Posterior vena cava (tissue), 2 donors: ENCODE results near the gene ARMC3. TPM values are rescaled to one million over a fixed set of nuclear protein-coding genes. Genes with fewer than 3 reads are reported as not detected.
"Not testable (repeated sequence)": the region's sequence is repeated elsewhere in the genome, so short reads cannot be mapped to it uniquely, and the experiment has no call there.

Source experiments
- DNase-seq: peaks from one replicate; pipeline ENCODE4 v3.0.0-alpha.2; 2020; ENCODE audit warnings: low spot score
- intact Hi-C, 2 donors: fragments of 100-400 bp; cut with DNase I; formaldehyde crosslinking; loops; one replicate each; pipeline versions ENCODE4 v1.14.1 to v1.14.2; 2022 to 2023
- total RNA-seq, 2 donors: library from RNA; stranded (reverse); fragmentation: NEBNext Ultra II Directional; extraction: Animal tissue kit (Norgen Biotek cat#: 25700); gene quantifications; one replicate each; pipeline ENCODE4 v1.2.1, GENCODE V29; 2021
- donor health status: DM: yes; HTN: yes; CAD: no.
- donor health status: DM: yes; HTN: yes; CAD: no.

ARMC3 gene
- total RNA-seq, 2 donors from 2014 or later: not detected

DNA sequence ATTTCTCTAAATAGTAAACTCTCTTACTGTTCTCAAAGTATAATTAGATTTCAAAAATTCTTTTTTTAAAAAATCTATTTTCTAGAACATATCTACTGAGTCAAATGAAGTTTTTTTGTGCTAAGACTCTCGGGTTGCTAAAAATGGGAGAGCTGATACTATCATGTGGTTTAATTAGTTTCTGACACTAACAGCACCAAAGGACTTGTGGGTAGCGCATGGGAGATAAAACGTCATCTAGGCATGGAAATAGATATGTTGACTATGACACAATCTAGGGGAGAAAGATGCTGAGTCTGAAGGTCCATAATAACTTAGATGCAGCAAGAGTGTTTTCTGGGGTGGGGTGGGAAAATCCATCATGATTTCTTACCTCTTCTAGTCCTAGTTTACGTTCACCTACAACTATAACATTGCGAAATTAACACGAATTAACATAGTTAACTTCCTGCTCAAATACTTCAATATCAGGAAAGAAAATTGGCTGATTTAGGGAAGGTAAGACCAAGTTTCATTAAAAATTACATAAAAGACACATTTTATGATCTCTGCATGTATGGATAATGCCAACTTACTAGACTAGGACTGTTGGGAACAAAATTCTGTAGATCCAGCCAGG, 14.3 kb upstream of the ARMC3 start:
- intact Hi-C loops: no loop called here
- DNase-seq: no peak

DNA sequence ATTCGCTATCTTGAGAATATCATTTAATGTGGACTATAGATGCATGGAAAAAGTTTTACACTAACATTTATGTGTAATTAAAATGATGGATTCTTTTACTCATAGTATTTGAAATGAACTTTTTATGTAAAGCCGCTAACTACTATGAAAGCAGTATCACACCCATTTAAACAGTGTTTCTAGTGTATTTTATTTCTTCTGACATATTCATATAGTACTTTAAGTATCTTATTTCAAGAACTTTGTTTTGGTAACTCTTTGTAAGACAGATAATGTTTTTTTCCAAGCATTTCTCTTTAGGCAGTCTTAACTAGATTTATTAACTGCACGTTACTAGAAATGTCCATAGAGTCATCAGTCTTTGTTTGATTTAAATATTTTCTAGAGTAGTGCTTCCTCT, 12.5 kb upstream of the ARMC3 start:
- intact Hi-C loops: no loop called here
- DNase-seq: no peak

DNA sequence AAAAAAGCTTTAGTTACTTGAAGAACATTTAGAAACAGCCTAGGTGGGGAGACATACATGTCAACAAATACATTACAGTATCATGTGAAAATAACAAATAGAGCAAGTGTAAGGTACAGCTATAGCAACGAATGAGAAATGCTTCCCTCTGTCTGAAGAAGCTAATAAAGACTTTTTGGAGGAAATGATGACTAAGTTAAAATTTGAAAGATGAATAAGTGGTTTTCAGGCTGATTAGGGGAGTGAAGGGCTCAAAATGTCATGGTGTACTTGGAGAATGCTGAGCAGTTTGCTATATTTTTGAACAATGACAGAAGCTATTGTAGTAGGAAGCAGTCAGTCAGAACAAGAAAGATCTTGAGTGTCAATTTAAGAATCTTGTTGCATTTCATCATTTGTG, 2.8 kb upstream of the ARMC3 start:
- DNase-seq: no peak
- intact Hi-C loops: no loop called here

DNA sequence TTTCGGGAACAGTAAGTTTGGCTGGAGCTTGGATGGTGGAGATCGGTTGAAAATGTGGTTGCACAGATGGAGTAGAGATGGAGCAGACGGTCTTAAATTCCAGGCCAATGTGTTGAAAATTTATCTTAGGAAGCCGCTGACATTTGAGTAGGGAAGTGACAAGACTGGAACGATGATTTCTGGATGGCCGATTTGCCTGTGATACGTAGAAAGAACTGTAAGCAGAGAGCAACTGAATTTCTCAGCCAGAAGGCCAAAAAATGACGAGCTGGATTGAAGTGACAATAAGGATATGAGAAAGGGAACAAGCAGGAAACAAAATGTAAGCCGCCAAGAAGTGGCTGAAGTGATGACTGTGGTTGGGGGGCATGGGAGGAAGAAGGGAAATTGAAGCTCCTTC, 687 bp upstream of the ARMC3 start:
- no peak for DNase-seq
- intact Hi-C loops: no loop called here

GRCh38 chr10:22929053-22929452, 1.2 kb downstream of the ARMC3 start:
- intact Hi-C loops, DNase-seq: not testable (repeated sequence)

GRCh38 chr10:22931948-22932347, 4.1 kb downstream of the ARMC3 start:
- no peak for DNase-seq
- intact Hi-C loops: no loop called here

DNA sequence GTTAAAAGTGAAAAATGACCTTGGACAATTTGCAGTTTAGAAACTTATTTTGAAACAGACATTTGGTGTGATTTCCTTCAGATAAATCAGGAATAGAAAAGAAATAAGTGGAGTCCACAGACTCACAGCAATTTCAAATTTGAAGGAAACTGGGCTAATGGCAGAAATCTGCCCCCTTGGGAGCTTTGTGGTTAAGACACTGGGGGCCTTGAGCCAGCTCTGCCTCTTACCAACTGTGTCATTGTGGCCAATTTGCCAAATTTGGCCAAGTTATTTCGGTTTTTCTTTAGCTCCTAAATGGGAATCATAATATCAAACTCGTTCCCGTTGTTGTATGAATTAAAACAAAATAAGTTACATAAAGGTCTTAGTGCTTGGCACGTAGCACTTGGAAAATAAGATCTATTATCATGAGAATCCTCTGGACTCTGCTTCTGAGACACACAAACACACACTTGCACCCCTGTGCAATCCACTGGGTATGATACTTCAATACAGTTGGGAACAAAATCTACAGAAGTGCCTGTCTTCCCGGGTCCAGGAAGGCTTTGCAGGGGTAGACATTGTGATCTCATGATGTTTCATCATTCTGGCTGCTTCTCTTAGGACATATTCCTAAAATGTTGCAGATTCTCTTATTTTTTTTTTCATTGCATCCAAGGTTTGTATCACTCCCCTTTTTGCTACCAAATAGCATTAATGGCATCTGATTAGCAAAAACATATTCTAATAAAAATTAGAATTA, 4.9 kb downstream of the ARMC3 start:
- intact Hi-C loops: no loop called here
- peak; percentile 72 for DNase-seq

- intact Hi-C loops: no loop called here
These were observed 6.9 kb downstream of the ARMC3 start for GRCh38 chr10:22934726-22935125.

DNA sequence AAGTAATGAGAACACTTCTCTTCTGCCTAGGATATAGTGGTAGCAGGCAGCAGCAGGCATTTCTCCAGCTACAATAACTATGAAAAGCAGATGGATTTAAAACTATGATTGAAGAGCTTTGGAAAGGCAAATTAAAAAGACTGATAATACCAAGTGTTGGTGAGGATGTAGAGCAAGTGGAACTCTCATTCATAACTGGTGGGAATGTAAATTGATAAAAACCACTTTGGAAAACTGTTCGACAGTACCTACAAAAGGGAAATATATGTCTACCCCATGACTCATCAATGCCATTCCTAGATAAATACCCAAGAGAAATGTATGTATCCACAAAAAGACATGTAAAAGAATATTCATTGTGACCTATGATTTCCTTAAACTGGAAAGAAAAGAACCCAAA, 14.6 kb downstream of the ARMC3 start:
- intact Hi-C loops: no loop called here
- DNase-seq: no peak

More at GRCh38 chr10:22934726-22935125, 6.9 kb downstream of the ARMC3 start:
- no peak for DNase-seq

GRCh38 chr10:22945934-22946673, 18.3 kb downstream of the ARMC3 start:
- intact Hi-C loops: no loop called here
- no peak for DNase-seq

DNA sequence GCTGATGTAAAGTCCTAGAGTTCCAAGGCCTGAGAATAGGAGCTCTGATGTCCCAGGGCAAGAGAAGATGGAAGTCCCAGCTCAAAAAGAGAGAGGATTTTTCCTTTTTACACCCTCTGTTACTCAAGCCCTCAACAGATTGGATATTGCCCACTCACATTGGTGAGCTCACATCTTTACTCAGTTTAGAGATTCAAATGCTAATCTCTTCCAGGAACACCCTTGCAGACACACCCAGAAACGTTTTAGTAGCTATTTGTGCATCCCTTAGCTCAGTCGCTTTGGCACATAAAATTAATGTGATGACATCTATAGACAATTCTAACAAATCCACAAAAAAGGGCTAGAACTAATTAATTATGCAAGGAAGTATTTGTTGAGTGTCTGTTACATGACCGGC, 27.1 kb downstream of the ARMC3 start:
- intact Hi-C loops: no loop called here
- no peak for DNase-seq

- intact Hi-C loops: no loop called here
- no peak for DNase-seq
These were observed 30.5 kb downstream of the ARMC3 start for GRCh38 chr10:22958338-22958737.

- no peak for DNase-seq
- intact Hi-C loops: no loop called here
These were observed 31.4 kb downstream of the ARMC3 start for GRCh38 chr10:22959292-22959691.

GRCh38 chr10:22959950-22960349, 32.1 kb downstream of the ARMC3 start:
- intact Hi-C loops: no loop called here
- no peak for DNase-seq

DNA sequence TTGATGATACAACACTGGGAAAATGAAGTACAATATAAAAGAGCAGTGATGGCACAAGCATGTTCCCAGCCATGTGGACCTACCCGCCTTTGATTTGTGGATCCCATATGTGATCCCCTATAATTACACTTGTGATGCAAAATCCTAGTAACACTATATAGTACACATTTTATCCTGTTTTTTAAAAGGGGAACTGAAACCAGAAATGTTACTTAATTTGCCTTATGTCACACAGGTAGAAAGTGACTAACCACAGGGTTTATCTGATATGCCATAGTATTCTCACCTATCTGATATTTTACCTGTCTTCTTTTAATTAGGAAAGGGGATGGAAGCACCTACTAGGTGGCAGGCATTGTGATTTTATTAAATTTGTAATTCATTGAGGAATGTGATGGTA, 35.0 kb downstream of the ARMC3 start:
- no peak for DNase-seq
- intact Hi-C loops: no loop called here

- intact Hi-C loops: no loop called here
- DNase-seq: no peak
These were observed 41.9 kb downstream of the ARMC3 start for GRCh38 chr10:22969704-22970103.

- DNase-seq: no peak
- intact Hi-C loops: no loop called here
These were observed 48.7 kb downstream of the ARMC3 start for GRCh38 chr10:22976534-22976933.

GRCh38 chr10:22977751-22978150, 49.9 kb downstream of the ARMC3 start:
- intact Hi-C loops: no loop called here
- no peak for DNase-seq

DNA sequence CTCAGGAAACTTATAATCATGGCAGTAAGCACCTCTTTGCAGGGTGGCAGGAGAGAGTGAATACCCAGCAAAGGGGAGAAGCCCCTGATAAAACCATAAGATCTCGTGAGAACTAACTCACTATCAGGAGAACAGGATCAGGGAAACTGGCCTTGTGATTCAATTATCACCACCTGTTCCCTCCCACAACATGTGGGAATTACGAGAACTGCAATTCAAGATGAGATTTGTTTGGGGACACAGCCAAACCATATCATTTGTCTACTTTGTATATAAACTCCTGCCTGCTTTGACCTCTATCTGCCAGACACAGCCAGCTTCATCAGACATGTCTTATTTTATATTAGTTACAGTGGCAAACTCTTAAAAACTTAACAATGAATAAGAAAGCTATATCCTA, 50.4 kb downstream of the ARMC3 start:
- DNase-seq: no peak
- intact Hi-C loops: no loop called here

DNA sequence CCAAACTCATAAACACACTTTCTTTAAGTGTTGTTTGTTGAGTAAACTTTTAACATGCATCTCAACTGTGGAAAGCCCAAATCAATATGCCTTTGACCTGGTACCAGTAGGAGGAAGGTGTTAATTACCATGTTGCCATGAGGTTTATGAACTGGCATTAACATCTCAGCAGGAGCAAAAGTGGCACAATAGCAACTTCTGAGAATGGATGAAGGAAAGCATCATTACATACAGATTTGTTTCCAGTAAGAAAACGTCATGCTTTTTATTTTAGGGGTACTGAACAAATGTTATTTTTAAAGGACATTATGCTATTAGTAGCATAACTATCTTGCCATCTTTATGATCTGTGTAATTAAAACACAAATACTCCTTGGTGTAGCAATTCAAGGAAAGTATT, 51.1 kb downstream of the ARMC3 start:
- DNase-seq: no peak
- intact Hi-C loops: no loop called here

GRCh38 chr10:22980822-22981221, 53.0 kb downstream of the ARMC3 start:
- intact Hi-C loops: loop anchor here in 1 of 2 donors (10.0 kb wide), 1 partner anchor 396 kb away; no protein-coding TSS in a partner anchor

More at GRCh38 chr10:22980822-22981221, 53.0 kb downstream of the ARMC3 start:
- no peak for DNase-seq
